Measurements from ENCODE around the gene ZNF853.

Gene ZNF853

GRCh38 chr7:6647080-6647479 is 31.7 kb downstream of the ZNF853 start:
- no peak for TF ChIP-seq POLR2A (IDR thresholded peaks at IDR 0.05; ENCODE audit: extremely low read depth, insufficient read length)
- no peak for DNase-seq (ENCODE audit: low read depth)
- H3K4me3 ChIP-seq (ENCODE audit: low read depth, low read length), result no peak overlapping the region

GRCh38 chr7:6647541-6647940 is 32.1 kb downstream of the ZNF853 start:
- no peak for DNase-seq (ENCODE audit: low read depth)
- no peak overlapping the region for H3K4me3 ChIP-seq (ENCODE audit: low read depth, low read length)
- TF ChIP-seq MYC (IDR thresholded peaks at IDR 0.05; ENCODE audit: low read depth, low read length), result no peak
- no peak for TF ChIP-seq POLR2A (IDR thresholded peaks at IDR 0.05; ENCODE audit: extremely low read depth, insufficient read length)
- TF ChIP-seq CTCF (IDR thresholded peaks at IDR 0.05; ENCODE audit: low read depth, low read length), result no peak
- TF ChIP-seq MAX (IDR thresholded peaks at IDR 0.05; ENCODE audit: low read depth, low read length), result no peak

GRCh38 chr7:6648066-6648814 is 32.8 kb downstream of the ZNF853 start:
- H3K4me3 ChIP-seq (ENCODE audit: low read depth, low read length), result no peak overlapping the region
- TF ChIP-seq CTCF (IDR thresholded peaks at IDR 0.05; ENCODE audit: low read depth, low read length) (no peak), POLR2A (IDR thresholded peaks at IDR 0.05; ENCODE audit: extremely low read depth, insufficient read length) (no peak), MAX (IDR thresholded peaks at IDR 0.05; ENCODE audit: low read depth, low read length) (no peak), MYC (IDR thresholded peaks at IDR 0.05; ENCODE audit: low read depth, low read length) (no peak)
- no peak for DNase-seq (ENCODE audit: low read depth)

DNA sequence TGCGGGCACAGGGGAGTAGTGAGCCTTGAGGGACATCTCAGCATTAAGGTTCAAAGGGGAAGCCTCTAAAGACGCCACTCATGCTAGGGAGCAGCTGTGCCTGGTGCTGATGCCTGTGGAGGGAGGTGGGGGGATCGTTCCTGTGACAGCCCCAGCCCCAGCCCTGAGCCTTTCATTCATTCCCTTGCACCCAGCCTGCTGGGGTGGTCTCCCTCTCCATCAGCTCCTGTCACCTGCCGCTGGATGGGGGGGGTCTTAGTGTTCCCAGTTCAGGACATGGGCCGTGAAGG is 33.4 kb downstream of the ZNF853 start:
- DNase-seq (ENCODE audit: low read depth), result no peak
- TF ChIP-seq MAX (IDR thresholded peaks at IDR 0.05; ENCODE audit: low read depth, low read length) (no peak), CTCF (IDR thresholded peaks at IDR 0.05; ENCODE audit: low read depth, low read length) (no peak)
- H3K4me3 ChIP-seq (ENCODE audit: low read depth, low read length), result no peak overlapping the region

- no peak for DNase-seq (ENCODE audit: low read depth)
- TF ChIP-seq MYC (IDR thresholded peaks at IDR 0.05; ENCODE audit: low read depth, low read length), result no peak
- no peak for TF ChIP-seq POLR2A (IDR thresholded peaks at IDR 0.05; ENCODE audit: extremely low read depth, insufficient read length)
- no peak for TF ChIP-seq CTCF (IDR thresholded peaks at IDR 0.05; ENCODE audit: low read depth, low read length)
- TF ChIP-seq MAX (IDR thresholded peaks at IDR 0.05; ENCODE audit: low read depth, low read length), result no peak
- H3K4me3 ChIP-seq (ENCODE audit: low read depth, low read length), result no peak overlapping the region
Observed at GRCh38 chr7:6649241-6649961, 34.0 kb downstream of the ZNF853 start.

- H3K4me3 ChIP-seq (ENCODE audit: low read depth, low read length), result no peak overlapping the region
Observed at GRCh38 chr7:6650086-6650485, 34.7 kb downstream of the ZNF853 start.

More at GRCh38 chr7:6650086-6650485, 34.7 kb downstream of the ZNF853 start:
- no peak for TF ChIP-seq CTCF (IDR thresholded peaks at IDR 0.05; ENCODE audit: low read depth, low read length)
- no peak for TF ChIP-seq MAX (IDR thresholded peaks at IDR 0.05; ENCODE audit: low read depth, low read length)
- TF ChIP-seq MYC (IDR thresholded peaks at IDR 0.05; ENCODE audit: low read depth, low read length), result no peak
- TF ChIP-seq POLR2A (IDR thresholded peaks at IDR 0.05; ENCODE audit: extremely low read depth, insufficient read length), result no peak
- DNase-seq (ENCODE audit: low read depth), result no peak
